Cardiac muscle cell (in vitro differentiated cells and primary cell): ENCODE measurements around the gene GPATCH4. TPM values are rescaled to one million over a fixed set of nuclear protein-coding genes. Genes with fewer than 3 reads are reported as not detected.
A peak's percentile ranks its signal among the peaks of the same experiment; 100 is the strongest.

ENCODE experiments used
- DNase-seq, 2 donors: peaks; one replicate each; pipeline versions ENCODE4 v3.0.0 to v3.0.0-alpha.2; 2010 to 2017; ENCODE audit warnings: low read depth in 1 of 2, low spot score in 1 of 2
- H3K27ac ChIP-seq: fragments of 200-600 bp; sonication (generic); 2 replicates; pipeline ENCODE4 v1.5.1; 2016
- H3K27me3 ChIP-seq: fragments of 200-600 bp; sonication (generic); 2 replicates; pipeline ENCODE4 v1.6.0; 2016; ENCODE audit warnings: control low read depth
- H3K36me3 ChIP-seq: fragments of 200-600 bp; sonication (generic); 2 replicates; pipeline ENCODE4 v1.5.1; 2016; ENCODE audit warnings: control low read depth
- H3K4me1 ChIP-seq: fragments of 200-600 bp; sonication (generic); 2 replicates; pipeline ENCODE4 v1.8.1; 2017; ENCODE audit warnings: low read depth, mild to moderate bottlenecking, mixed run types
- H3K4me3 ChIP-seq: fragments of 200-600 bp; sonication (generic); 2 replicates; pipeline ENCODE4 v1.5.1; 2016; ENCODE audit warnings: mild to moderate bottlenecking
- H3K9me3 ChIP-seq: fragments of 200-600 bp; sonication (generic); 2 replicates; pipeline ENCODE4 v1.5.1; 2017; ENCODE audit warnings: low read depth, mild to moderate bottlenecking, control low read depth
- CTCF ChIP-seq: IDR thresholded peaks from 2 replicates; pipeline ENCODE4 v1.5.1; 2012; ENCODE audit warnings: low read depth, mild to moderate bottlenecking, low read length
- polyA plus RNA-seq: library from polyadenylated mRNA; unstranded; fragments of >200 nt; fragmentation: Nextera tagmentation; extraction: Ambion mirVana; gene quantifications from 2 replicates; pipeline ENCODE4 v1.2.1, GENCODE V29; 2016
- total RNA-seq: library from RNA; depleted of rRNA; stranded (reverse); fragments of >200 nt; gene quantifications from 2 replicates; pipeline ENCODE4 v1.2.3, GENCODE V29; 2016

The GPATCH4 gene
- total and polyA plus RNA-seq, 2 experiments from 2014 or later = 6.0 to 42.4 TPM

GRCh38 chr1:156581661-156582387 lies 19.5 kb downstream of the GPATCH4 start:
- Histone ChIP-seq H3K27me3 (no peaks in the 10 kb centered on the region), H3K27ac (no peak overlapping the region), H3K9me3 (no peaks in the 10 kb centered on the region), H3K36me3 (no peaks in the 10 kb centered on the region), H3K4me1 (peaks cover 8% of the 10 kb centered on the region), H3K4me3 (no peak overlapping the region)
- TF ChIP-seq CTCF = no peak
- no peak for DNase-seq

GRCh38 chr1:156579472-156579871 lies 21.8 kb downstream of the GPATCH4 start, which contains the start of gene TTC24:
TTC24 (plus strand) TSS chr1:156579723; CDS start chr1:156581365, 1,642 bp downstream.
- Histone ChIP-seq H3K27me3 (no peaks in the 10 kb centered on the region), H3K9me3 (no peaks in the 10 kb centered on the region), H3K27ac (no peak within 1 kb of the TSS), H3K36me3 (no peaks in the 10 kb centered on the region), H3K4me3 (no peak within 1 kb of the TSS), H3K4me1 (peaks cover 8% of the 10 kb centered on the region)
- no peak for DNase-seq
- TF ChIP-seq CTCF = no peak

GRCh38 chr1:156578055-156578454 lies 23.2 kb downstream of the GPATCH4 start:
- no peak overlapping the region for H3K4me3 ChIP-seq
- H3K36me3 ChIP-seq = no peaks in the 10 kb centered on the region
- H3K27me3 ChIP-seq = no peaks in the 10 kb centered on the region
- peaks cover 8% of the 10 kb centered on the region for H3K4me1 ChIP-seq
- no peak for TF ChIP-seq CTCF
- peak overlapping the region; percentile 48 for H3K27ac ChIP-seq
- no peaks in the 10 kb centered on the region for H3K9me3 ChIP-seq
- no peak for DNase-seq

- H3K4me1 ChIP-seq = peaks cover 8% of the 10 kb centered on the region
- H3K4me3 ChIP-seq = no peak overlapping the region
- no peaks in the 10 kb centered on the region for H3K27me3 ChIP-seq
- no peaks in the 10 kb centered on the region for H3K9me3 ChIP-seq
- H3K36me3 ChIP-seq = no peaks in the 10 kb centered on the region
- TF ChIP-seq CTCF = no peak
- no peak for DNase-seq
- peak overlapping the region; percentile 48 for H3K27ac ChIP-seq
These were observed 23.7 kb downstream of the GPATCH4 start for GRCh38 chr1:156577550-156577949.

GRCh38 chr1:156574039-156574633 lies 27.1 kb downstream of the GPATCH4 start:
- H3K27ac ChIP-seq = no peak overlapping the region
- no peak for DNase-seq
- no peaks in the 10 kb centered on the region for H3K27me3 ChIP-seq
- H3K4me1 ChIP-seq = no peaks in the 10 kb centered on the region
- no peak for TF ChIP-seq CTCF
- no peaks in the 10 kb centered on the region for H3K36me3 ChIP-seq
- no peak overlapping the region for H3K4me3 ChIP-seq
- no peaks in the 10 kb centered on the region for H3K9me3 ChIP-seq
